Prostate gland (tissue), 2 donors: ENCODE results near the gene USP47.

Experiments used
- CTCF ChIP-seq, 4 experiments: fragments of 200-600 bp in 2 of 4; fragments of 450-650 bp in 2 of 4; sonication (generic) in 2 of 4; IDR thresholded peaks; 1 replicate in 3 of 4; 2 replicates in 1 of 4; pipeline ENCODE4 v1.5.1; 2016 to 2019; ENCODE audit warnings: antibody characterized with exemption in 4 of 4, mild to moderate bottlenecking in 2 of 4, moderate library complexity in 2 of 4
- POLR2A ChIP-seq: fragments of 450-650 bp; IDR thresholded peaks from one replicate; pipeline ENCODE4 v1.6.1; 2016; ENCODE audit warnings: antibody characterized with exemption, mild to moderate bottlenecking

- TF ChIP-seq CTCF (IDR thresholded peaks at IDR 0.05) (no peak), POLR2A (no peak)
These were observed 130.3 kb downstream of the USP47 start for GRCh38 chr11:11971906-11972547.
